Epithelial cell of esophagus (primary cell): ENCODE results near the gene SCAF4.

ENCODE experiments used
- DNase-seq: peaks from one replicate; pipeline ENCODE4 v3.0.0; 2010; ENCODE audit warnings: low read depth
- H3K4me3 ChIP-seq: 2 replicates; pipeline ENCODE4 v1.5.1; 2011; ENCODE audit warnings: mild to moderate bottlenecking, low read length, control low read depth
- TF ChIP-seq, protein P1 (sequence below): IDR thresholded peaks from 2 replicates; pipeline ENCODE4 v1.5.1; 2011; ENCODE audit warnings: low read depth, mild to moderate bottlenecking, low read length, control low read depth, inconsistent platforms; ENCODE audit not compliant: insufficient read depth; ENCODE audit errors: missing control alignments

The SCAF4 gene

DNA sequence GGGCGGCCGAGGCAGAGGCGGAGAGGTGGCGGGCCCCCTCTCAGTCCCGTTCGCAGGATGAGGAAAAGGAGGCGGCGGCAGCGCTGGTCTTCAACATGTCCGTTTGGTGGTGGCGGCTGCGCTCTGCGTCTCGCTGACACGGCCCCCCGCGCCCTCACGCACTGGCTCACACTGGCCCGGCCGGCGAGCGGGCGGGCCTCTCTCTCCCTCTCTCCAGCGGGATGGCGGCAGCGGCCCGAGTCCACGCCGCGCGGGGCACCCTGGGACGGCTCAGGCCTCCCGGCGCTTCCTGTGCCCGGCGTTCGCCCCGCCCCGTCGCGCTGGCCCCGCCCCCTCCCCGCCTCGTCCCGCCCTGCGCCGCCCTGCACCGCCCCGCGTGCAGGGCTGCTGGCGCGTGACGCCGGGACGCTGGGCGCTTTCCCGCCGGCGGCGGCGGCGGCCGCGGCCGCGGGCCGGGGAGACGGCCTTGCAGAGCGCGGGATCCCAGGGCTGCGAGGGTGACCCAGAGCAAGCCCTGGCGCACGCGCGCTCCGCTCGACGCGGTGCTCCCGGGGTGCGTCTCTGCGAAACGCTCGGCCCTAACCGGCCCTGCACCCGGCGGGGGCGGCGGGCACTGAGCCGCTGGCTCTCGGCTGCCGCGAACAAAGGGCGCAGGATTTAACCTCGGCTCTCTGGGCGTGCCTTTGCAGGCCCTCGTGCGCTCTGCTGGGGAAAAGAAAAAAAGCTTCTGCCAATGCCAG, at the start of gene SCAF4:
Gene SCAF4, minus strand, starts transcription at position 262 of the 740 bp plus-strand sequence. CDS start 426 bp downstream, outside the sequence.
- peak within 1 kb of the TSS; percentile 61 for H3K4me3 ChIP-seq
- DNase-seq: peak; percentile 92
- TF ChIP-seq, protein P1, sequence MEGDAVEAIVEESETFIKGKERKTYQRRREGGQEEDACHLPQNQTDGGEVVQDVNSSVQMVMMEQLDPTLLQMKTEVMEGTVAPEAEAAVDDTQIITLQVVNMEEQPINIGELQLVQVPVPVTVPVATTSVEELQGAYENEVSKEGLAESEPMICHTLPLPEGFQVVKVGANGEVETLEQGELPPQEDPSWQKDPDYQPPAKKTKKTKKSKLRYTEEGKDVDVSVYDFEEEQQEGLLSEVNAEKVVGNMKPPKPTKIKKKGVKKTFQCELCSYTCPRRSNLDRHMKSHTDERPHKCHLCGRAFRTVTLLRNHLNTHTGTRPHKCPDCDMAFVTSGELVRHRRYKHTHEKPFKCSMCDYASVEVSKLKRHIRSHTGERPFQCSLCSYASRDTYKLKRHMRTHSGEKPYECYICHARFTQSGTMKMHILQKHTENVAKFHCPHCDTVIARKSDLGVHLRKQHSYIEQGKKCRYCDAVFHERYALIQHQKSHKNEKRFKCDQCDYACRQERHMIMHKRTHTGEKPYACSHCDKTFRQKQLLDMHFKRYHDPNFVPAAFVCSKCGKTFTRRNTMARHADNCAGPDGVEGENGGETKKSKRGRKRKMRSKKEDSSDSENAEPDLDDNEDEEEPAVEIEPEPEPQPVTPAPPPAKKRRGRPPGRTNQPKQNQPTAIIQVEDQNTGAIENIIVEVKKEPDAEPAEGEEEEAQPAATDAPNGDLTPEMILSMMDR: no peak

GRCh38 chr21:31780944-31781343, 49.0 kb upstream of the SCAF4 start:
- DNase-seq: peak; percentile 75
- TF ChIP-seq, protein P1: peak; percentile 47
- H3K4me3 ChIP-seq: no peak overlapping the region

DNA sequence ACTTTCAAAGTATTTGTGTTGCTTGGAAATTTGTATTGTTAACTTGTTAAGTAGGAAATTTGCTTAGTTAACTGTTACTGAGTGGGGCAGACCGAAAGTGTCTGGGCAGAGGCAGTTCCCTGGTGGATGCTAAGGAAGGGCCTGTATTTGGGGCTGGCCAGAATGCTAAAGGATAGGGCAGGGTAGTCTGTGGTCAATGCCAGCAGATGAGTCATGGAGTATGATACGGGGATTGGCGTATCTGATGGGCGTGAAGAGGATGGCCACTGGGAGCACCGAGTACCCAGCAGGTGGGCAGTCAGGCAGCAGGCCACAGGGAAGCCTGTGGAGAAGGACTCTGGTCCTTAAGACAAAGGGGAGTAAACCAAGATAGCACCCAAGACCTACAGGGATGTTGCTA, 46.6 kb upstream of the SCAF4 start:
- TF ChIP-seq, protein P1: no peak
- H3K4me3 ChIP-seq: no peak overlapping the region
- no peak for DNase-seq

DNA sequence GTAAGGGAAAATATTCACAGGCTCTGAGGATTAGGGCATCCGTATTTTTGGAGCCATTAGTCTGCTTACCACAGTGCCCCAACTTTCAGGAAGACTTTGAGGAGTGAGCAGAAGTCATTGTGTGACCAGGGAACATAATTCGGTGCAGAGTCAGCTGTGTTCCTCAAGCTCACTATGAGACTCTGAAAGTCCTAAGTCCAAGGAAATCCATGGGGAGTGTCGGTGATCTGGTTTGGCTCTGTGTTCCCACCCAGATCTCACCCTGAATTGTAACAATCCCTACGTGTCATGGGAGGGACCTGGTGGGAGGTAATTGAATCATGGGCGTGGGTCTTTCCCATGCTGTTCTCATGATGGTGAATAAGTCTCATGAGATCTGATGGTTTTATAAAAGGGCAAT, 45.9 kb upstream of the SCAF4 start:
- TF ChIP-seq, protein P1: no peak
- DNase-seq: no peak
- H3K4me3 ChIP-seq: no peak overlapping the region

DNA sequence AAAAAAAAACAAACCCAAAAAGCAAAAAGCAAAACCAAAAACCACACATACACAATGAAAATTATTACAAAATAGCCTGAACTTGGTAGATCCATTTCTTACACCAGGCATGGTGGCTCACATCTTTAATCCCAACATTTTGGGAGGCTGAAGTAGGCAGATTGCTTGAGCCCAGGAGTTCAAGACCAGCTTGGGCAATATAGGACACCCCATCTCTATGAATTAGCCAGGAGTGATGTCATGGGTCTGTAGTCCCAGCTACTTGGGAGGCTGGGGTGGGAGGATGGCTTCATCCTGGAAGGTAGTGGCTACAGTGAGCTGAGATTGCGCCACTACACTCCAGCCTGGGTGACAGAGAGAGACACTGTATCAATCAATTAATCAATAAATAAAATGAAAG, 42.1 kb upstream of the SCAF4 start:
- DNase-seq: no peak
- H3K4me3 ChIP-seq: no peak overlapping the region
- TF ChIP-seq, protein P1: no peak

DNA sequence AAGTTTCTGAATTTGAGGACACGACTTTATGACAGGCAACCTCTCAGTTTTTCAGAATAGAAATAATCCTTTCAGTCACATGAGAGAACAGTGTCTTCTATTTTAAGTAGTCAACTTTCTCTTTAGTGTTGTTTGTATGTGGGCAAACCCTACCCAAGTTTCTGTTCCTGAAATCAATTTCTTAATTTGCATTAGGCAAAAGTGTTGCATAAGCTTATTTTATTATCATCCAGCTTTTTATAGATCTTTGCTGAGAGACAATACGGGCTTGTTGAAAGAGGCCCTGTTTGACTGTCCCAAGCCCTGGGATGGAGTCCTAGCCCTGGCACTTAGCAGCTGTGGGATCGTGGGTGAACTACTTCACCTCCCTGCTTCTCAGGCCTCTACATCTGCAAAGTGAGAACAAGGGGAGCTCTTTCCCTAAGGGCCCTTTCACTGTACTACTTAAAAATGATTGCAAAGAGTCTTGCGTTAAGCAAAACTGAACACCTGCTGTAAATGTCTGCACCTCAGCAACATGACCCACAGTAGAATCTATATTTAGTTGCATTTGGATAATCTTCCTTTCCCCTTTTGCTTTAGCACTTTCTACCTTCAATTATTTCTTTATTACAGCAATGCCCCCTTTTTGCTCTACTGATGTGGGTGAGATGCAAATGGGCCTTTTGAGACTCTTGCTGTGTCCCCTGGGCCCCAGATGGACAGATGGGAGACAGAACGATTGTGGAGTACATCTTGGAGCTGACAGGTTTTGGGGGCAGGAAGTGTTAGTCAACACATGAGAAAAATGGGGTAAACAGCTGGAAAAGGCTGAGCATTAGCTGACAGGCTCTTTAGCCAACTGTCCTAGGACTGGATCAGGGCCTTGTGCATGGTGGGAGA, 41.0 kb upstream of the SCAF4 start:
- no peak for DNase-seq
- TF ChIP-seq, protein P1: no peak
- no peak overlapping the region for H3K4me3 ChIP-seq
